Measurements from ENCODE around the gene DYSF. TPM values are rescaled to one million over a fixed set of nuclear protein-coding genes. Genes with fewer than 3 reads are reported as not detected.

DYSF gene
- total and polyA plus RNA-seq, 3 donors from 2014 or later, result 6.8 to 10.9 (median 8.9) TPM

GRCh38 chr2:71469403-71470398 is 16.3 kb downstream of the DYSF start:
- Histone ChIP-seq H3K4me3 (no peak overlapping the region), H3K27ac (no peak overlapping the region), H3K4me1 (no peaks in the 10 kb centered on the region), H3K9me3 (no peaks in the 10 kb centered on the region), H3K36me3 (ENCODE audit: low read depth, missing control alignments) (no peaks in the 10 kb centered on the region), H3K27me3 (no peaks in the 10 kb centered on the region)
- no peak for TF ChIP-seq POLR2A (IDR thresholded peaks at IDR 0.05)
- TF ChIP-seq, protein P1, sequence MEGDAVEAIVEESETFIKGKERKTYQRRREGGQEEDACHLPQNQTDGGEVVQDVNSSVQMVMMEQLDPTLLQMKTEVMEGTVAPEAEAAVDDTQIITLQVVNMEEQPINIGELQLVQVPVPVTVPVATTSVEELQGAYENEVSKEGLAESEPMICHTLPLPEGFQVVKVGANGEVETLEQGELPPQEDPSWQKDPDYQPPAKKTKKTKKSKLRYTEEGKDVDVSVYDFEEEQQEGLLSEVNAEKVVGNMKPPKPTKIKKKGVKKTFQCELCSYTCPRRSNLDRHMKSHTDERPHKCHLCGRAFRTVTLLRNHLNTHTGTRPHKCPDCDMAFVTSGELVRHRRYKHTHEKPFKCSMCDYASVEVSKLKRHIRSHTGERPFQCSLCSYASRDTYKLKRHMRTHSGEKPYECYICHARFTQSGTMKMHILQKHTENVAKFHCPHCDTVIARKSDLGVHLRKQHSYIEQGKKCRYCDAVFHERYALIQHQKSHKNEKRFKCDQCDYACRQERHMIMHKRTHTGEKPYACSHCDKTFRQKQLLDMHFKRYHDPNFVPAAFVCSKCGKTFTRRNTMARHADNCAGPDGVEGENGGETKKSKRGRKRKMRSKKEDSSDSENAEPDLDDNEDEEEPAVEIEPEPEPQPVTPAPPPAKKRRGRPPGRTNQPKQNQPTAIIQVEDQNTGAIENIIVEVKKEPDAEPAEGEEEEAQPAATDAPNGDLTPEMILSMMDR (IDR thresholded peaks at IDR 0.05), result no peak
- DNase-seq, result no peak
- WGBS, 2 donors, result 71 to 89% methylated on average over 8 of the region's 8 CpGs
- intact Hi-C loops (cut with DNase I; ENCODE audit: low total_unique reads), result no loop called here

DNA sequence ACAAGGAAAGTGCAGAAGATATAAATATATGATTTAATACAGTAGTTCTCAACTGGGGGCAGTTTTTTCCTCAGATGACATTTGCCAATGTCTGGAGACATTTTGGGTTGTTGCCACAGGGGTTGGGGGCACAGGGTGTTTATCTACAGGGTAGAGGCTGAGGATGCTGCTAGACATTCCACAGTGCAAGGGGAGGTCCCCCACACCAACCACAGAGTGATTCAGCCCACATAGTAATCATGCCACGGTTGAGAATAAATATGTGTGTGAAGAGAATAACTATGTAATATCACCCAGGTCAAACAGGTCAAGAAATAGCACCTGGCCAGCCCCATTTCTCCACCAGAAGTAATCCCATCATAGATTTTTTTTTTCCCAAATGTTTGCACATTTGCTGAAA is 17.9 kb downstream of the DYSF start:
- WGBS, 2 donors, result 78 to 86% methylated on average over 1 of the region's 1 CpG
- TF ChIP-seq, protein P1 (IDR thresholded peaks at IDR 0.05), result no peak
- no peak for TF ChIP-seq POLR2A (IDR thresholded peaks at IDR 0.05)
- no peak for DNase-seq
- no peaks in the 10 kb centered on the region for H3K4me1 ChIP-seq
- H3K9me3 ChIP-seq, result no peaks in the 10 kb centered on the region
- no peak overlapping the region for H3K27ac ChIP-seq
- no peak overlapping the region for H3K4me3 ChIP-seq
- H3K36me3 ChIP-seq (ENCODE audit: low read depth, missing control alignments), result no peaks in the 10 kb centered on the region
- H3K27me3 ChIP-seq, result no peaks in the 10 kb centered on the region
- intact Hi-C loops (cut with DNase I; ENCODE audit: low total_unique reads), result no loop called here

DNA sequence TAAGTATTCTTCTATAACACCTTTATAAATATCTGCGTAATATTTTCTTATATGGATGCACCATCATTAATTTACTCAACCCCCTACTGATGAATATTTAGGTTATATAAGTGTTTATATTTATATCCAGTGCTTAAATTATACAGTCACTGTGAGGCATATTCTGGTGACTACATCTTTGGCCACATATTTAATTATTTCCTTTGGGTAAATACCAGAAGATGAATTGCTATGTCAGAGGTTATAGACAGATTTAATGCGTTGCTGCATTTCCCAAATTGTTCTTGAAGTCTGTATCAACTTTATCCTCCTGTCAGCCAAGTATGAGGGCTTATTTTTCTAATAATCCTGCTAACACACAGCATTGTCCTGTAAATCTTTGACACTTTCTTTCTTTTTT is 18.7 kb downstream of the DYSF start:
- Histone ChIP-seq H3K27me3 (no peaks in the 10 kb centered on the region), H3K27ac (no peak overlapping the region), H3K4me1 (no peaks in the 10 kb centered on the region), H3K9me3 (no peaks in the 10 kb centered on the region), H3K36me3 (ENCODE audit: low read depth, missing control alignments) (no peaks in the 10 kb centered on the region), H3K4me3 (no peak overlapping the region)
- DNase-seq, result no peak
- intact Hi-C loops (cut with DNase I; ENCODE audit: low total_unique reads), result no loop called here
- no peak for TF ChIP-seq POLR2A (IDR thresholded peaks at IDR 0.05)
- TF ChIP-seq, protein P1 (IDR thresholded peaks at IDR 0.05), result no peak
- 66 to 67% methylated on average over 2 of the region's 2 CpGs for WGBS, 2 donors

DNA sequence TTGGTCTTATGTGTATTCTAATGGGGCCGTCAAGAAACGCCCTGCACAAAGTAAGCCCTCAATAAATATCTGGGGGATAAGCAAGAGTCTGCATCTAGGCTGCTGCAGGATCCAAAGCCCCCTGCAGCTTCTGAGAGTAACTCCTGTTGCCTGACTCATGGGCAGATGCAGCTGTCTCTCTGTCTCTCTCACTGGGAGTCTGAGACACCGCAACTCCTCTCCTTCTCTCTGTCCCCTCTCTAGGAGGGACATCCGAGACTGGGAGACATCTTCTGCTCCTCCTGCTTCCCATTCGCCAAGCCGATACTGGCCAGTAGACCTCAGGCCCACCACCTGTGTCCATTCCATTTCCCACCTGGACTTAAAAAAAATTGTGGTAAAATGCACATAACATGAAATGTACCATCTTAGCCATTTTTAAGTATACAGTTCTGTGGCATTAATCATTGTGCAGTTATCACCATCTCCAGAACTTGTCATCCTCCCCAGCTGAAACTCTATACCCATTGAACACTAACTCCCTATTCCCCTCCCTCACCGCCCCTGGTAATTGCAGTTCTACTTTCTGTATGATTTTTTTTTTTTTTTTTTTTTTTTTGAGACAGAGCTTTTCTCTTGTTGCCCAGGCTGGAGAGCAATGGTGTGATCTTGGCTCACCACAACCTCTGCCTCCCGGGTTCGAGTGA is 20.1 kb downstream of the DYSF start:
- H3K4me3 ChIP-seq, result no peak overlapping the region
- H3K27ac ChIP-seq, result no peak overlapping the region
- no peaks in the 10 kb centered on the region for H3K9me3 ChIP-seq
- no peak for TF ChIP-seq POLR2A (IDR thresholded peaks at IDR 0.05)
- TF ChIP-seq, protein P1 (IDR thresholded peaks at IDR 0.05), result no peak
- no peak for DNase-seq
- WGBS, 2 donors, result 90 to 92% methylated on average over 9 of the region's 9 CpGs
- H3K27me3 ChIP-seq, result no peaks in the 10 kb centered on the region
- intact Hi-C loops (cut with DNase I; ENCODE audit: low total_unique reads), result no loop called here
- H3K4me1 ChIP-seq, result no peaks in the 10 kb centered on the region
- H3K36me3 ChIP-seq (ENCODE audit: low read depth, missing control alignments), result no peaks in the 10 kb centered on the region
